HL-60 (cell line): Measurements from ENCODE around the gene ERO1A.

ENCODE experiments used
- DNase-seq, 2 experiments: peaks; one replicate each; pipeline ENCODE4 v3.0.0-alpha.2; 2010 to 2020; ENCODE audit warnings: low read depth in 1 of 2, low spot score in 1 of 2
- H3K27ac ChIP-seq: fragments of 250-450 bp; sonication (Bioruptor Pico); replicated peaks from 2 replicates; pipeline ENCODE4 v1.5.1; 2020; ENCODE audit warnings: mild to moderate bottlenecking, moderate library complexity
- H3K27me3 ChIP-seq: fragments of 250-450 bp; sonication (Bioruptor Pico); 2 replicates; pipeline ENCODE4 v1.5.1; 2021; ENCODE audit warnings: mild to moderate bottlenecking, moderate library complexity; ENCODE audit not compliant: insufficient read depth, poor library complexity, severe bottlenecking
- H3K4me3 ChIP-seq: replicated peaks from 2 replicates; pipeline ENCODE4 v1.5.1; 2011; ENCODE audit warnings: mild to moderate bottlenecking, control low read depth, low read length; ENCODE audit not compliant: insufficient read depth
- GABPA ChIP-seq: IDR thresholded peaks from 2 replicates; pipeline ENCODE4 v1.6.1; 2012; ENCODE audit warnings: low read depth
- POLR2AphosphoS5 ChIP-seq: IDR thresholded peaks from 2 replicates; pipeline ENCODE4 v1.6.1; 2012; ENCODE audit warnings: low read depth
- SPI1 ChIP-seq: IDR thresholded peaks from 2 replicates; pipeline ENCODE4 v1.6.1; 2012; ENCODE audit warnings: low read depth, mild to moderate bottlenecking, borderline replicate concordance
- TF ChIP-seq, protein P1 (sequence below): IDR thresholded peaks from one replicate; pipeline ENCODE4 v1.5.1; 2011; ENCODE audit warnings: low read length, control low read depth, inconsistent platforms; ENCODE audit not compliant: insufficient read depth
- TF ChIP-seq, protein P2 (sequence below): IDR thresholded peaks from 2 replicates; pipeline ENCODE4 v1.6.1; 2012; ENCODE audit warnings: low read depth; ENCODE audit not compliant: insufficient replicate concordance

ERO1A gene

DNA sequence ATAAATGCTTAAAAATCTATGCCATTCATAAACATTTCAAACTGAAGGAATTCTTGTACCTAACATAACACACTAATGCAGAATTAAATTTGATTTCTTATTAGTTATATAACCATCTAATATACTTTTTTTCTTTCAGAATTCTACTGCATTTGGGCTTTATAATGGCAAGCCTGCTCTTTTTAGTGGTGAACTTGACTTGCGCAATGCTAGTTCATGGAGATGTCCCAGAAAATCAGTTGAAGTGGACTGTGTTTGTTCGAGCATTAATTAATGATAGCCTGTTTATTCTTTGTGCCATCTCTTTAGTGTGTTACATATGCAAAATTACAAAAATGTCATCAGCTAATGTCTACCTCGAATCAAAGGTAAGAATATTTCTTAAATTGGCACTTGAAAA lies 95.4 kb downstream of the ERO1A start:
- TF ChIP-seq, protein P1, sequence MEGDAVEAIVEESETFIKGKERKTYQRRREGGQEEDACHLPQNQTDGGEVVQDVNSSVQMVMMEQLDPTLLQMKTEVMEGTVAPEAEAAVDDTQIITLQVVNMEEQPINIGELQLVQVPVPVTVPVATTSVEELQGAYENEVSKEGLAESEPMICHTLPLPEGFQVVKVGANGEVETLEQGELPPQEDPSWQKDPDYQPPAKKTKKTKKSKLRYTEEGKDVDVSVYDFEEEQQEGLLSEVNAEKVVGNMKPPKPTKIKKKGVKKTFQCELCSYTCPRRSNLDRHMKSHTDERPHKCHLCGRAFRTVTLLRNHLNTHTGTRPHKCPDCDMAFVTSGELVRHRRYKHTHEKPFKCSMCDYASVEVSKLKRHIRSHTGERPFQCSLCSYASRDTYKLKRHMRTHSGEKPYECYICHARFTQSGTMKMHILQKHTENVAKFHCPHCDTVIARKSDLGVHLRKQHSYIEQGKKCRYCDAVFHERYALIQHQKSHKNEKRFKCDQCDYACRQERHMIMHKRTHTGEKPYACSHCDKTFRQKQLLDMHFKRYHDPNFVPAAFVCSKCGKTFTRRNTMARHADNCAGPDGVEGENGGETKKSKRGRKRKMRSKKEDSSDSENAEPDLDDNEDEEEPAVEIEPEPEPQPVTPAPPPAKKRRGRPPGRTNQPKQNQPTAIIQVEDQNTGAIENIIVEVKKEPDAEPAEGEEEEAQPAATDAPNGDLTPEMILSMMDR = no peak
- TF ChIP-seq GABPA (no peak), POLR2AphosphoS5 (no peak), SPI1 (no peak)
- TF ChIP-seq, protein P2, sequence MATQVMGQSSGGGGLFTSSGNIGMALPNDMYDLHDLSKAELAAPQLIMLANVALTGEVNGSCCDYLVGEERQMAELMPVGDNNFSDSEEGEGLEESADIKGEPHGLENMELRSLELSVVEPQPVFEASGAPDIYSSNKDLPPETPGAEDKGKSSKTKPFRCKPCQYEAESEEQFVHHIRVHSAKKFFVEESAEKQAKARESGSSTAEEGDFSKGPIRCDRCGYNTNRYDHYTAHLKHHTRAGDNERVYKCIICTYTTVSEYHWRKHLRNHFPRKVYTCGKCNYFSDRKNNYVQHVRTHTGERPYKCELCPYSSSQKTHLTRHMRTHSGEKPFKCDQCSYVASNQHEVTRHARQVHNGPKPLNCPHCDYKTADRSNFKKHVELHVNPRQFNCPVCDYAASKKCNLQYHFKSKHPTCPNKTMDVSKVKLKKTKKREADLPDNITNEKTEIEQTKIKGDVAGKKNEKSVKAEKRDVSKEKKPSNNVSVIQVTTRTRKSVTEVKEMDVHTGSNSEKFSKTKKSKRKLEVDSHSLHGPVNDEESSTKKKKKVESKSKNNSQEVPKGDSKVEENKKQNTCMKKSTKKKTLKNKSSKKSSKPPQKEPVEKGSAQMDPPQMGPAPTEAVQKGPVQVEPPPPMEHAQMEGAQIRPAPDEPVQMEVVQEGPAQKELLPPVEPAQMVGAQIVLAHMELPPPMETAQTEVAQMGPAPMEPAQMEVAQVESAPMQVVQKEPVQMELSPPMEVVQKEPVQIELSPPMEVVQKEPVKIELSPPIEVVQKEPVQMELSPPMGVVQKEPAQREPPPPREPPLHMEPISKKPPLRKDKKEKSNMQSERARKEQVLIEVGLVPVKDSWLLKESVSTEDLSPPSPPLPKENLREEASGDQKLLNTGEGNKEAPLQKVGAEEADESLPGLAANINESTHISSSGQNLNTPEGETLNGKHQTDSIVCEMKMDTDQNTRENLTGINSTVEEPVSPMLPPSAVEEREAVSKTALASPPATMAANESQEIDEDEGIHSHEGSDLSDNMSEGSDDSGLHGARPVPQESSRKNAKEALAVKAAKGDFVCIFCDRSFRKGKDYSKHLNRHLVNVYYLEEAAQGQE = no peak
- Histone ChIP-seq H3K27ac (no peak overlapping the region), H3K4me3 (no peak overlapping the region), H3K27me3 (no peaks in the 10 kb centered on the region)
- no peak for DNase-seq

DNA sequence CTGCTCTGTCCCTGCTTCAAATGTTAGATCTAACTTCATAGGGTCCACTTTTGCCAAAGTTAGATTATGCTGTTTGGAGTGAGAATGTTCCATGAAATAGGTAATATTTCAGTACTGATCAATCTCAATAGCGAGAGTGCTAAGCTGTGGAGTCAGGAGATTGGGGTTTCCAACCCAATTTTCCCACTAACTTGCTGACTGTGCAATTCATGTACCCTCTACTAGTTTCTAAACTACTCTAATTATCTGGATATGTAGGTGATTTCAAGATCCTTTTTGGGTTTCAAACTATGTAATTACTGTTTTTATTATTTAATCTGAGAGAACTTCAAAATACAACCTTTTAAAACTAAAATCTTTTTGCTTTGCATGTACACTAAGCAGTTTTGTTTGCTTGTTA lies 96.8 kb downstream of the ERO1A start:
- TF ChIP-seq SPI1 (no peak), GABPA (no peak), POLR2AphosphoS5 (no peak)
- TF ChIP-seq, protein P2 = no peak
- TF ChIP-seq, protein P1 = no peak
- no peak overlapping the region for H3K4me3 ChIP-seq
- no peak for DNase-seq
- H3K27me3 ChIP-seq = no peaks in the 10 kb centered on the region
- no peak overlapping the region for H3K27ac ChIP-seq

DNA sequence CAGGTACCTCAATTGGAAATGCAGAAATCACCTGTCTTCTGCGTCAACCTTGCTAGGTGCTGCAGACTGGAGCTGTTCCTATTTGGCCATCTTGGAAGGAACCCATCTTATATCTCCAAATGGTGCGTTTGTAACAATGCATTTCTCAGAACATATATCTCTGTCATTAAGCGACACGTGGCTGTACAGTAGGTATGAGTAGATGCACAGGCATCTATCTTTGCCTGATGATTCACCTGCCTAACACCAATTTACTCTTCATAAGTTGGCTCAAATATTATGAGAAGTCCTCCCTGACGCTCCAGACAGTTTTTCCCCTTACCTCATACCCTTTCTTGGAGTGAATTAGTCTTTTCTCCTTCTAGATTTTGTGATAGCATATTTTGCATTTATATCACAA lies 98.5 kb downstream of the ERO1A start:
- no peak for DNase-seq
- H3K27me3 ChIP-seq = no peaks in the 10 kb centered on the region
- TF ChIP-seq POLR2AphosphoS5 (no peak), SPI1 (no peak), GABPA (no peak)
- TF ChIP-seq, protein P1 = no peak
- TF ChIP-seq, protein P2 = no peak
- H3K4me3 ChIP-seq = no peak overlapping the region
- no peak overlapping the region for H3K27ac ChIP-seq
